Epidermal melanocyte (primary cell): Measurements from ENCODE around the gene PREX1.
A peak's percentile ranks its signal among the peaks of the same experiment; 100 is the strongest.
"Not testable (repeated sequence)": the region's sequence is repeated elsewhere in the genome, so short reads cannot be mapped to it uniquely, and the experiment has no call there.

Source experiments
- DNase-seq: peaks from one replicate; pipeline ENCODE4 v3.0.0; 2011; ENCODE audit warnings: low spot score; ENCODE audit not compliant: insufficient read length

PREX1 gene

GRCh38 chr20:48827855-48828733 lies at the start of gene PREX1:
PREX1 (minus strand) TSS chr20:48827999; CDS start chr20:48827860, 139 bp downstream.
- no peak for DNase-seq

GRCh38 chr20:48877304-48877703 lies 49.5 kb upstream of the PREX1 start:
- DNase-seq = no peak

- no peak for DNase-seq
These were observed 48.1 kb upstream of the PREX1 start for GRCh38 chr20:48875914-48876240.

- no peak for DNase-seq
These were observed 47.6 kb upstream of the PREX1 start for GRCh38 chr20:48875233-48875913.

GRCh38 chr20:48869442-48869841 lies 41.6 kb upstream of the PREX1 start:
- not testable (repeated sequence) for DNase-seq

- DNase-seq = no peak
These were observed 39.1 kb upstream of the PREX1 start for GRCh38 chr20:48866936-48867335.

GRCh38 chr20:48864738-48865318 lies 37.0 kb upstream of the PREX1 start:
- DNase-seq = no peak

- DNase-seq = no peak
These were observed 36.5 kb upstream of the PREX1 start for GRCh38 chr20:48864254-48864653.

- DNase-seq = no peak
These were observed 34.5 kb upstream of the PREX1 start for GRCh38 chr20:48862279-48862678.

GRCh38 chr20:48861444-48861843 lies 33.6 kb upstream of the PREX1 start:
- DNase-seq = no peak

- peak; percentile 86 for DNase-seq
These were observed 30.4 kb upstream of the PREX1 start for GRCh38 chr20:48858075-48858790.

GRCh38 chr20:48856130-48856529 lies 28.3 kb upstream of the PREX1 start:
- DNase-seq = no peak

GRCh38 chr20:48855046-48855445 lies 27.2 kb upstream of the PREX1 start:
- no peak for DNase-seq

- no peak for DNase-seq
These were observed 24.8 kb upstream of the PREX1 start for GRCh38 chr20:48852609-48853008.

- no peak for DNase-seq
These were observed 23.8 kb upstream of the PREX1 start for GRCh38 chr20:48851579-48851978.

GRCh38 chr20:48850977-48851299 lies 23.1 kb upstream of the PREX1 start:
- no peak for DNase-seq

- DNase-seq = no peak
These were observed 22.6 kb upstream of the PREX1 start for GRCh38 chr20:48850257-48850976.

- no peak for DNase-seq
These were observed 22.0 kb upstream of the PREX1 start for GRCh38 chr20:48849779-48850178.

- DNase-seq = no peak
These were observed 21.5 kb upstream of the PREX1 start for GRCh38 chr20:48849299-48849698.

GRCh38 chr20:48847498-48848205 lies 19.9 kb upstream of the PREX1 start:
- DNase-seq = no peak
